Measurements from ENCODE around the gene RIOK3. TPM values are rescaled to one million over a fixed set of nuclear protein-coding genes. Genes with fewer than 3 reads are reported as not detected.

RIOK3 gene
- total RNA-seq, 4 donors from 2014 or later = 38.7 to 52.2 (median 46.3) TPM

- H3K4me3 ChIP-seq = no peak overlapping the region
- peaks cover 5 to 9% (median 8%) of the 10 kb centered on the region in 4 donors for H3K4me1 ChIP-seq
- DNase-seq (ENCODE audit: extremely low spot score) = no peak
- whole genome bisulfite sequencing = 90% methylated on average over 3 of the region's 3 CpGs
- no peak overlapping the region for H3K27ac ChIP-seq (replicated peaks in 1 of 4)
- H3K36me3 ChIP-seq = no peaks in the 10 kb centered on the region
- no peaks in the 10 kb centered on the region for H3K9me3 ChIP-seq
- TF ChIP-seq EP300 (IDR thresholded peaks at IDR 0.05) = no peak
- intact Hi-C loops (cut with DNase I) = no loop called here
- no peaks in the 10 kb centered on the region for H3K27me3 ChIP-seq
These were observed 10.1 kb upstream of the RIOK3 start for GRCh38 chr18:23442958-23443357.

- no peaks in the 10 kb centered on the region for H3K36me3 ChIP-seq
- H3K27me3 ChIP-seq = no peaks in the 10 kb centered on the region
- WGBS = 88% methylated on average over 1 of the region's 1 CpG
- intact Hi-C loops (cut with DNase I) = no loop called here
- no peak for TF ChIP-seq POLR2AphosphoS5 (IDR thresholded peaks at IDR 0.05)
- no peak for TF ChIP-seq POLR2A (IDR thresholded peaks at IDR 0.05; ENCODE audit: low read depth)
- no peak for TF ChIP-seq CTCF (IDR thresholded peaks at IDR 0.05)
- TF ChIP-seq EP300 (IDR thresholded peaks at IDR 0.05) = no peak
- no peak overlapping the region for H3K4me3 ChIP-seq
- DNase-seq (ENCODE audit: extremely low spot score) = no peak
- H3K4me1 ChIP-seq = peaks cover 8 to 10% (median 9%) of the 10 kb centered on the region in 4 donors
- H3K27ac ChIP-seq (replicated peaks in 1 of 4) = no peak overlapping the region
- no peaks in the 10 kb centered on the region for H3K9me3 ChIP-seq
These were observed 4.8 kb upstream of the RIOK3 start for GRCh38 chr18:23448291-23448690.

GRCh38 chr18:23450022-23450421 lies 3.1 kb upstream of the RIOK3 start:
- Histone ChIP-seq H3K9me3 (no peaks in the 10 kb centered on the region), H3K27me3 (no peaks in the 10 kb centered on the region), H3K4me1 (peaks cover 19 to 24% (median 20%) of the 10 kb centered on the region in 4 donors), H3K4me3 (no peak overlapping the region), H3K36me3 (no peaks in the 10 kb centered on the region), H3K27ac (replicated peaks in 1 of 4) (no peak overlapping the region)
- intact Hi-C loops (cut with DNase I) = loop anchor here (10.0 kb wide), 2 partner anchors 55 to 135 kb away; partner anchors contain the start of genes NPC1 and RMC1
- 82% methylated on average over 4 of the region's 4 CpGs for WGBS
- no peak for TF ChIP-seq CTCF (IDR thresholded peaks at IDR 0.05)
- no peak for TF ChIP-seq EP300 (IDR thresholded peaks at IDR 0.05)
- TF ChIP-seq POLR2A (IDR thresholded peaks at IDR 0.05; ENCODE audit: low read depth) = no peak
- no peak for TF ChIP-seq POLR2AphosphoS5 (IDR thresholded peaks at IDR 0.05)
- DNase-seq (ENCODE audit: extremely low spot score) = no peak

GRCh38 chr18:23451011-23451410 lies 2.1 kb upstream of the RIOK3 start:
- intact Hi-C loops (cut with DNase I) = loop anchor here (10.0 kb wide), 2 partner anchors 54 to 134 kb away; partner anchors contain the start of genes NPC1 and RMC1
- TF ChIP-seq POLR2A (IDR thresholded peaks at IDR 0.05; ENCODE audit: low read depth) = no peak
- TF ChIP-seq POLR2AphosphoS5 (IDR thresholded peaks at IDR 0.05) = no peak
- no peak for TF ChIP-seq EP300 (IDR thresholded peaks at IDR 0.05)
- TF ChIP-seq CTCF (IDR thresholded peaks at IDR 0.05) = no peak
- Histone ChIP-seq H3K27ac (replicated peaks in 1 of 4) (no peak overlapping the region), H3K36me3 (peaks cover 0 to 5% (median 0%) of the 10 kb centered on the region in 4 donors), H3K4me1 (peaks cover 20 to 34% (median 30%) of the 10 kb centered on the region in 4 donors), H3K9me3 (no peaks in the 10 kb centered on the region), H3K4me3 (no peak overlapping the region), H3K27me3 (no peaks in the 10 kb centered on the region)
- WGBS = 97% methylated on average over 18 of the region's 18 CpGs
- DNase-seq (ENCODE audit: extremely low spot score) = no peak

- TF ChIP-seq POLR2A (IDR thresholded peaks at IDR 0.05; ENCODE audit: low read depth) (no peak), EP300 (IDR thresholded peaks at IDR 0.05) (no peak), POLR2AphosphoS5 (IDR thresholded peaks at IDR 0.05) (no peak), CTCF (IDR thresholded peaks at IDR 0.05) (no peak)
- DNase-seq (ENCODE audit: extremely low spot score) = no peak
- Histone ChIP-seq H3K9me3 (no peaks in the 10 kb centered on the region), H3K27me3 (no peaks in the 10 kb centered on the region), H3K4me3 (no peak overlapping the region), H3K4me1 (peaks cover 20 to 39% (median 34%) of the 10 kb centered on the region in 4 donors), H3K27ac (replicated peaks in 1 of 4) (peak overlapping the region in 1 of 4 donors; percentile 98), H3K36me3 (peaks cover 0 to 5% (median 0%) of the 10 kb centered on the region in 4 donors)
- 95% methylated on average over 6 of the region's 6 CpGs for WGBS
- intact Hi-C loops (cut with DNase I) = loop anchor here (10.0 kb wide), 2 partner anchors 53 to 133 kb away; partner anchors contain the start of genes NPC1 and RMC1
These were observed 1.6 kb upstream of the RIOK3 start for GRCh38 chr18:23451491-23451890.

Data from esophagus muscularis mucosa (tissue), 4 donors.